ENCODE results near the gene KIAA1328.
"Not testable (repeated sequence)": the region's sequence is repeated elsewhere in the genome, so short reads cannot be mapped to it uniquely, and the experiment has no call there.

KIAA1328 gene

DNA sequence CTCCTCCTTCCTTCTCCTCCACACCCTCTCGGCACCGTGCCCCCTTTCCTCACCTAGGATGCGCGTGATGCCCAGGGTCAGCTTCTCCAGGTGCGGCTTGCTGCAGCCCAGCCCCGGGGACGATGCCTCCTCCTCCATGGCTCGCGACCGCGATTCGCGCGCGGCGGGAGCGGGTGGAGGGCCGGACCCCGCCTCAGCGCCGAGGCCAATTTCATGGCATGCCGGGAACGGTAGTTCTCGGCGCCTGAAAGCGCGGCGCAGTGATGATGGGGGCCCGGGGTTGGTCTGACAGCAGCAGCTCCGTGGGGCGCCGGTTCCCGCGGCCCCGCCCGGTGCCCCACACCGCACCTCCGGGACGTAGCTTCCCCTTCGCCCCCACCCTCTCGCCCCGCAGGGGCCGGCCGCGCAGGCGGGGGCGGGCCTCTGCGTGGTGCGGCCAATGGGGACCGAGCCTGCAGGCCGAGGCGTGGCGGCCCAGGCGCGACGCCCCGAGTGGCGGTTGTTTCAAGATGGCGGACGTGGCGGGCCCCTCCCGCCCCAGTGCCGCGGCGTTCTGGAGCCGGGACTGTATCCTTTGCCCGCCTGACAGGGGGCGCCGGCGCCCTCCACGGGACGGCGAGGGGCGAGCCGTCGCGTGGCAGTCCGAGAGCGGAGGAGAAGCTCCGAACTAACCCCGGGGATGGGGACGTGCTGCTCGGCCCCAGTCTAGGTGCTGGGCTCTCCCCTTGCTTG is at the start of gene KIAA1328, which contains the start of gene TPGS2:
KIAA1328 (plus strand) TSS at position 498 of the 732 bp plus-strand sequence; CDS start at position 510, 12 bp downstream.
TPGS2 (minus strand) TSS at position 373 of the 732 bp plus-strand sequence; CDS start at position 138, 235 bp downstream.
- peak; percentile 77 for DNase-seq (ENCODE audit: low read depth)

DNA sequence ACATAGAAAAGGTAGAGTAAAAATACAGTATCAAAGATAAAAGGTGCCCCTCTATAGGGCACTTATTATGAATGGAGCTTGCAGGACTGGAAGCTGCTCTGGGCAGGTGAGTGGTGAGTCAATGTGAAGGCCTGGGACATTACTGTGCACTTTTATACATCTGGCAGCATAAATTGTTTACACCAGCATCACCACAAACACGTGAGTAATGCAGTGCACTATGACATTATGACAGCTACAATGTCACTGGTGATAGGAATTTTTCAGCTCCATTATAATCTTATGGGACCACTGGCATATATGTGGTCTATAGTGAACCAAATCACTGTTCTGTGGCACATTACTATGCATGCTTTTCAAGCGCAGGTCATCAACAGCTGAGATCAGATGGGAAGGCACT is 48.2 kb upstream of the KIAA1328 start:
- no peak for DNase-seq (ENCODE audit: low read depth)

DNA sequence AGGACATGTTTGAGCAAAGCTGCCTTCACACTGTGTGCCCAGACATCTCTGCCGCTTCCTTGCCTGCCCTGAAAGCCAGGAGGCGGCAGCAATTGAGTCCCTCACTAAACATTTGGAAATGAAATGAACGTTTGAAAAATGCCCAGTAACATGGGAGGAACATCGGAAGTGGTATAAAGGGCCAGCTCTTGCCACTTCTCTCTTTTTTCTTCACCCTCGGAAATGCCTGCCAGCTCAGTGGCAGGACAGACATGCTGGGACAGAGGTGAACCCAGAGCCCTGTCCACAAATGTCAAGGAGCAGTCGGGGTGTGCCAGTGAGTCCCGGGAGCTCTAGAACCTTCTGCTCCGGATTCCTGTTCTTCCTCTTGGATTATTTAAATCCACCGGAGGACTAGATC is 46.2 kb upstream of the KIAA1328 start:
- DNase-seq (ENCODE audit: low read depth), result no peak

DNA sequence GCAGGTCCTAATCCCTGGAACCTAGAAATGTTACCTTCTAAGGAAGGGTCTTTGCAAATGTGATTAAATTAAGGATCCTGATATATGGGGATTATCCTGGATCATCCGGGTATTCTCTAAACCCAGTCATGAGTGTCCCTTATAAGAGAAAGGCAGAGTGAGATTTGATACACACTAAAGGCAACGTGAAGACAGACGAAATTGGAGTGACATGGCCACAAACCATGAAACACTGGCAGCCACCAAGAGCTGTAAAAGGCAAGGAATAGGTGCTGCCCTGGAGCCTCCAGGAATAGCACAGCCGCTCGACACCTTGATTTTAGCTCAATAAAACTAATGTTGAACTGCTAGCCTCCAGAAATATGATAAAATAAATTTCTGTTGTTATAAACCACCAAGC is 45.1 kb upstream of the KIAA1328 start:
- DNase-seq (ENCODE audit: low read depth), result no peak

DNA sequence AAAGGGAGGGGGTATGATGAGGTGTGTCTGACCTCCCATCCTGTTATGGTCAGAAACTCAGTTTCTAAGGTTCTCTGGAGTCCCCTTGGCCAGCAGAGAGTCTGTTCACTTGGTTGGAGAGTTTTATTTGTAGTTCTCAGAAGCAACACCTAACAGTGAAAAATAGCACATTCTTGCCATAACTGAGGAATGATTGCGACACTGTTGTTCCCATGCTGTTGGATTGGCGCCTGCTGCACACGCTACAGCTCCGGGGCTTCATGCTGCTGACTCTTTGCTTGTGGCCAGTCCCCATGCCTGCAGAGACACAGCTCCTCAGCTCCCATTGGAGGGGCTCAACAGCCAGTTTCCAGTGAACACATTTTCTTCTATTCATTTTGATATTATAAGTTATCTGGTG is 42.2 kb upstream of the KIAA1328 start:
- DNase-seq (ENCODE audit: low read depth), result peak; percentile 28

DNA sequence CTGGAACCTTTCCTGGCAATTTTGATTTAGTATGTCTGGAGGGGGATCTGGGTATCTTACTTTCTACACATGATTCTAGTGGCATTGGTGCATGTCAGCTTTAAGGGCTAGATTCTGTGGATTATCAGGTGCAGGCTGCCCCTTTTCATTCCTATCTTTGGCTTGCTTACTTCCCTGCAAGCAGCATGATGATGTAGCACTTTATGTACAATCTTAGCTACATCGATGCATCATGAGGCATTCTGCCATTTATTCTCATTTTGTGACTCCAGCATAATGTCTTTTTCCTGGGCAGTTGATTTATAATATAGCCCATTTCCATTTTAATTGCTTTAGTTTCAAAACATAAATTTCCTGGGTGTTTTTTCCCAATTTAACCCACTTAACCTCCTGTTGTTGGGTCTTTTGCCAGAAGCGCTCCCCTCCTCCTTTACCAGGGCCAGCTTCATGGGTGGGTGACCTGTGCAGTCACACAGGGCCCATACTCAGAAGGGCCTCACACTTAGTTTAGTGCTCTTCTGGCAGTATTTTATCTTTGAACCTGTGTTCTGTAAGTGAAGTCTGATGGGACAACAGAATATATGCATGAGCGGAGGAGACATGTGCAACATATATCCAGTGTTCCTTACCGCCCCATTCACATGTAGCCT is 36.2 kb upstream of the KIAA1328 start:
- DNase-seq (ENCODE audit: low read depth), result no peak

DNA sequence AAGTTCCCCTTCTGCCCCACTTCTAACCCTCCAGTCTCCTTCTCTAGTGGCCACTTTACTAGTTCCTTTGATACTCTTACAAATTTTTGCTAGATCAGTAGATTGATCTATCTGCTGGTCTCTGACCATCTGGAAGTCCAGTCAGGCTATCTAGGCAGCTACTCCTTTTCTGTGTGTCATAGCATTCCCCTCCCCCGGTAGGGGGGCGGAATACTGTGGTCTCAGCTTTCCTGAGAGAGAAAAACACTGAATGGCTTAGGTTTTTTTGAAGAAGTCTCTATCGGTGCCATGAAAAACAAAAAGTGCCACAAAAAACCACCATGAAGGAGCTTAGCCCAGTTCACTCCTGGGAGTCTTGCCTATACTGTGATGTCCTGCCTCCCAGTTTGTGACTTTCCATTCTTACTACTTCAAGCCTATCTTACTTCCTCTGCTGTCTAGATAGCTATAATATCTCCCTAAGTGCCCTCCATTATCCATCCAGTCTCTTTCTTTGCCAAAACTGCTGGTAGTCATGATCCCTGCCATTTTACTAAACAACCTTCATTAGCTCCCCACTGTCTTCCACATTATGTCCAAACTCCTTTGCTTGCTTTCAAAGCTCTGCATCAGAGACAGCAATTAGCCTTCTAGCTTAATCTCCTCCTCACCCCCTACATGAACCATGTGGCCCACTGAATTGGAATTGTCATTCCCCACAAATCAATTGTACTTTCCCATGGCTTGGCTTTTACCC is 30.0 kb upstream of the KIAA1328 start:
- DNase-seq (ENCODE audit: low read depth), result no peak

DNA sequence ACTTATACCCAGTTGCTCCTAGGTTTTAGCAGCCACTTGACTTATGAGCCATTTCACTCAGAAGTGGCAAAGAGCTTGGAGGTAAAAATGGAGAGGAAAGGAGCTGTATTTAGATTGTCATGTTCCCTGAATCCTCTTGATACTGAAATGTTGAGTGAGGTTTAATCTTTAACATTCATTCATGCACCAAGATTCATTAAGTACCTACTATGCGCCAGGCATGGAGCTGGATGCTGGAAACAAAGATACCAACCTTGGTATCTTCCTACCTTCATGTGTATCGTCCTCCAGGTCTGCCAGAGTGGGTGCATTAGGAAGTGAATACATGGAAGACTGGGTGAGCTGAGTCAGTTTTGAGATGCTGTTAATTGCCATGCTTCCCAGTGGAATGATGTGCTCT is 23.8 kb upstream of the KIAA1328 start:
- no peak for DNase-seq (ENCODE audit: low read depth)

DNA sequence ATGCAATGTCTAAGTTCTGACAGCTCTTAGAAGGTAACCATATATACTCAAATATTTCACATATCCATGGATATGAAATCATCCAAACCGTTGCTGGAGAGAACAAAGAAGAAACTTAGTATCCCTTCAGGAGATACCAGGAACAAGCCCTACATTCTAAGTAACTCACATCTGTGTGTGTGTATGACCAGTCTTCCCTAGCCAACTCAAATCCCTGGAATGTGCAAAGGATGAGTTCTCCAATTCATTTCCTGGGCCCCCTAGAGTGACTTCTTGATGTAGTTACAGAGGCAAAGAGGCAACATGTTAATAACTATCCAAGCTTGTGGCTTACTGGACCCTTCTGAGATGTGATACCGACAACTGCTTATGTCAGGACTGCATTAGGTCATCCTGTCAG is 20.2 kb upstream of the KIAA1328 start:
- no peak for DNase-seq (ENCODE audit: low read depth)

DNA sequence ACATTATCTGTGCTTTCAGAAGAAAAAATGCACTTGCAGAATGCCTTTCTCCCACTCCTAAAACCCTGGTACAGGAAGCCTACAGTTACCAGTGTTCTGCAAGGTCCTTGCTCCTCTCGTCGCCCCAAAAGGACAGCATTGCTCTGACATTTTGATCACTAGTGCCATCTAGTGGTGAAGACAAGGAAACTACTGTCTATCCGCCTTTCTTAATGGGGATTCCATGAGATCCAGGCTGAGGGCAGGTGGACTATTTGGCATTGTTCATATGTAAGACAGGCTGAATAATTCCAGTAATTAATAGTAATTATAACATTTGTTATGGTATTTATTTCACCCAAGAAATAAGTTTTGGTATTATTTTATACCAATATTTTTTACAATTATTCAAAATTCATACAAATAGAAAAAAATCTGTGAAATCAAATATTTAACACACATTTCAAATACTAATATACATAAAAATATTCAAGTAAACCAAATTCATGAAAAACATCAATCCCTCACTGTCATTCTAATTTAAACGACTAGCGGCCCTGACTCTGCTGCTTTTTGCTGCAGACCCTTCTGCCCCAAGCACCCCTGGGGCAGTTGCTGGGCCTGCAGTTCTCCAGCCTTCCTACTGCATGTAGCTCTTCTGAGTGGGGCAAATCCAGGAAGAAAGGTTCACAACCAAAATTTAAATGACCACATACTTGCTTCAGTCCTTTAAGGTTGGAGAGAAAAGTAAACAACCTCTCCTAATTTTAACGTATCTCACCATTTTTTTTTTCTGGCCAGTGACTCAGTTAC is 19.1 kb upstream of the KIAA1328 start:
- peak; percentile 49 for DNase-seq (ENCODE audit: low read depth)

DNA sequence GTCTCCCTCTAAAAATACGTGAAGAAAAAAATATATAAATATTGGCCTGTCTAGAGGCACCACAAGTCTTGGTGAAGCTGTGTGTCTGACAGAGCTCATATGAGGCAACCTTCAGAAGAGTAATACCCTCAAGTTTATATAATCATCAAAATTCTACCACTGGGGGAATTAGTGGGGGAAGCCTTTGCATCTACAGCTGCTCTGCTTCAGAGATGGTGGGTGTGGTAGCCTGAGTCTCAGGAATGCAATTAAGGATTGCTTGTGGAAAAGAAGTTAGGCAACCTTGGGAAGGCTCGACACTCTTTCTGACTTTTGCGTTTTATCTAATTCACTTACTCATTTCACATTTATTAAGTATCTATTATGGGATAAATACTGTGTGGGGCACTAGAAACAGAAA is 17.5 kb upstream of the KIAA1328 start:
- DNase-seq (ENCODE audit: low read depth), result no peak

DNA sequence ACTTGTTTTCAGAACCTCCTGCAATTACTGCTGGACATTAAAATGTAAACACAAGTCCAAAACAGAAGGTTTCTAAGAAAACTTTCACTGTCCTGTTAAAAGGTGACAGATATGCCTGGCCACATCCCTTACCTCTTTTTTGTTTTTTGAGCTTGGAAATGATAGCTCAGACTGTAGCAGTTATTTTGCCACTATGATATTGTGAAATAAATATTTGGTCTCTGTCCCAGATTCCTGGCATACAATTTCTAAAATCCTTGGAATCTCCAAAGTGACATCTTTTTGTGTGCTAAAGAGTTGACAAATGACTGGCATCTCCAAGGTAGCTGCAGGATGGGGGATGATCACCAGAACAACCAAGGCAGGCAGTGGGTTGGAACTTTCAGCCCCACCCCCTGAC is 17.0 kb upstream of the KIAA1328 start:
- no peak for DNase-seq (ENCODE audit: low read depth)

DNA sequence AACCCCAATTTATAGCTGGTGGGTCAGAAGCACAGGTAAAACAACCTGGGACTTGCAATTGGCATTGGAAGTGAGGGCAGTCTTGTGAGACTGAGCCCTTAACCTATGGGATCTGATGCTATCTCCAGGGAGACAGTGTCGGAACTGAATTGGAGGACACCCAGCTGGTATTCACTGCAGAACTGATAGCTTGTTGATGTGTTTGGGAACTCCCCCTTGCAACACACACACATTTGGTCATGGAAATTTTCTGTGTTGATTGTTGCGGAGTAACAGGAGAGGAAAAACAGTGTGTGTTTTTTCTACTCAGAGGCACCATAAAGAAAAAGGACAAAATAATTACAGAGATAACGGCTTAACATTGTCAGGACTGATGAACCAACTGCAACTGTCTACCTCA is 16.2 kb upstream of the KIAA1328 start:
- no peak for DNase-seq (ENCODE audit: low read depth)

DNA sequence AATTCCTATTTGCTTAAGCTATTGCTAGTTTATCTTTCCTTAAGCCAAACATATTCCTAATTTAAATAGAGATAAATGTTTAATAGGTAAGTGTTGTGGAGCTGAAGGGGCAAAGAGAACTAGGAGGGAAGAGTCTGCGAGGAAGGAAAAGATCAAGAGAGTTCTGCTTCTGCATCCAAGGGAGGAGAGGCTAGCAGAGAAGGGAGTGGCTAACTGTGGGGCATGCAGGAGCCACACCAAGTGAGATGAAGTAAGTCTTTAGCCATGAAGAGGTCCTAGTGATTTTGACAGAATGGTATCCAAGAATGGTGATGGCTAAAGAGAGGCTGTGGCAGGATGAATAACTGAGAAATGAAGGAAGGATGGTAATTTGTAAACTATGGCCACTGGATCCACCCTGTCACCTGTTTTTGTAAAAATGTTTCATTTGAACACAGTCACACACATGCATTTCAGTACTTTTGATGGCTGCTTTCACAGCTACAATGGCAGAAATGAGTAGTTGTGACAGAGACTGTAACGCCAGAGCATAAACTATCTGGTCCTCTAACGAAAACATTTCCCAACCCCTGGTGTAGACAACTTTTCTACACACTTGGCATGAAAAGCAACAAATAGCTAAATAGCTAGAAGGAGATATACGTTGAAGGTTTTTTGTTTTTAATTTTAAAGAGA is 15.7 kb upstream of the KIAA1328 start:
- DNase-seq (ENCODE audit: low read depth), result no peak

DNA sequence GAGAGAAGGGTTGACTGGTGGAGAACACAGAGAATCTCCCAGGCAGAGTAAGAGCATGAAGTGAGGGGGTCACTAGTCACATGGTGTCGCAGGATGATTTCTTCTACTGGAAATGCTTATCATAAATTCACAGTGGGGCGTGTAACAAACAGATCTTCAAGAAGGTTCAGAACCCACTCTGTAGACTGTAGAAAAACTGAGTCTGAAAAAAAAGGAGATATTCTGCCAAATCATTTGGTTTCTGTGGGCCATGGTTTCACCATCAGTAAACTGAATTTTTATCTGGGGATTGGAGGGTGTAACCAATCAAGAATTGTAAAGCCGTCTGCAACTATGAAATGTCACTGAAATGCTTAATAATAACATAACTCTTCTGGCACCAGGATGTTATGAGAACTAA is 15.1 kb upstream of the KIAA1328 start:
- no peak for DNase-seq (ENCODE audit: low read depth)

DNA sequence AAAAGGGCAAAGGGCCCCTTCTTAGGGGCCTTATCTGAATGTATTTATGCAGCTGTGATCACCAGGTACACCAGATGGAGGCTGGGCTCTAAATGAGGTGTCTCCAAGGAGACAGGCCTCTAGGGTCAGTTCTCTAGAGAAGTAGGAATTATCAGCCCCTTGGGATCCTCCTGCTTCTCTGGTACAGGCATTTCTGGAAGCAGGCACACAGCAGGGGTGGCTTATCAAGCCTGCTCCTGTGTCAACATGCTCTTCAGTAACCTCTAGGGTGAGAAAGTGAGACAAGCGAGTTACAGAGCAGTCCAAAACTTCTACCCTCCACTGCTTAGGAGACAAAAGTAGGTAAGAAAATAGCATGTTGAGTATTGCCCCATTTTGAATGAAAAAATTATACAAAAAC is 13.9 kb upstream of the KIAA1328 start:
- no peak for DNase-seq (ENCODE audit: low read depth)

DNA sequence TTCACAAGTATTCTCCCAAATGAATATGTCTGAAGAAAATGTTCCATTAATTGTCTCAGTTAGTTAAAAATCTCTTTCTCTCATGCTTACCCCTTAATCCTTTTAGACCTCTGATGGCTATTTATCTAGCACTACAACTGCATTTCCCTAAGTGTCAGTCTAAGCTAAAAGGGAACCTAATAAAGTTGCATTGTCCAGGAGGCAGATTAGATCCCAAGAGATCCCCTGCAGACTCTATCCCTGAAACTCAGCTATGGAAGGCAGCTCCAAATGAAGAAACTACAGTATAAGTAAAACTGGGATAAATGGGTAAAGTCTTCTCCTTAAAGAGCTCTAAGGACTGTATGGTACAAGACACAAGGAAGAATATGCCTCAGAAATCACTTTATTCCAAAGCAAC is 12.8 kb upstream of the KIAA1328 start:
- DNase-seq (ENCODE audit: low read depth), result not testable (repeated sequence)

DNA sequence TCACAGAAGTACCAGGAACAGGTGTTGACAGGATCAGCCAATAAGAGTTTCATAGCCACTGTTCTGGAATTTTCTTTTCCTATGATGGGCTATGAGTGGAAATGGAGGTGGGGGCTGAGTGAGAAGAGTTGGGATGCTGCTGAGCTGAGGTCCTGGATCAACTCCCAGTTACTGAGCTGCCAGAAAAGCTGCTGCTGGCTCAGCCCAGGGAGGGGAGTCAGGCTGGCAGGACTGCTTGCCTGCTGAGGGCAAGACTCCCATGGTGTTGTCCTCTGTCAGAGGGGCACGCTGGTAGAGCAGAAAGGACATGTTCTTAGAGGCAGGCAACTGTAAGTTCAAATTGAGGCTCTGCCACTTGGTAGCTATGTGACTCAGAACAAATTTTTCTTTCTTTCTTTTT is 11.9 kb upstream of the KIAA1328 start:
- no peak for DNase-seq (ENCODE audit: low read depth)

DNA sequence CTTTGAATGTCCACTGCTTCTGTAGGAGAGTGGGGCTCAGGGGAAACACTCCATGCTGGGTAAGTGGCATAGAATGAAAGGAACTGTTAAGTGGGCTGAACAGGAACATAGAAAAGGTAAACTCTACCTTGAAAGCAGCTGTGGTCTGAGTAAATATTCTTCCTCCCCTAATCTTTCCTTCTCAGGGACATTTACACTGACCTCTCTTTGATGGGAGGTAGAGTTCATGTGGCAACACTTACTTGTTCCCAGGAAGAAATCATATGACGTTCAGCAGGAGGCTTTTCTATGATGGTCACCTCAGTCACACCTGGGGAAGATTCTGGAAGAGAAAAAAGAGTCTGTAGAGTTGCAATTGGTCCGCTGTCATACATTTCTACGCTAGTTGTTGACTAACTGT is 10.3 kb upstream of the KIAA1328 start:
- no peak for DNase-seq (ENCODE audit: low read depth)

DNA sequence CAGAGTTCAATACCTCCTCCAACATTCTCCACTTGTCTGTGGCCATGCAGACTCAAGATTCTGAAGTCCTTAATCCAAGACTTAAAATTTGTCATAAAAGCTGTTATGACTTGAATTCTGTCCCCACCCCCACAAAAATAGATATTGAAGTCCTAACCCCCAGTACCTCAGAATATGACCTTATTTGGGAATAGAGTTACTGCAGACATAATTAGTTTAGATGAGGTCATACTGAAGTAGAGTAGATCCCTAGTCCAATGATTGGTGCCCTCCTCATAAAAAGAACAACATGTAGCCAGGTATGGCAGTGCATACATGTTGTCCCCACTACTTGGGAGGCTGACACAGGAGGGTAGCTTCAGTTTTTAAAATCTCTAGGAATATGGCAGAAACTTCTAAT is 9.3 kb upstream of the KIAA1328 start:
- DNase-seq (ENCODE audit: low read depth), result no peak

DNA sequence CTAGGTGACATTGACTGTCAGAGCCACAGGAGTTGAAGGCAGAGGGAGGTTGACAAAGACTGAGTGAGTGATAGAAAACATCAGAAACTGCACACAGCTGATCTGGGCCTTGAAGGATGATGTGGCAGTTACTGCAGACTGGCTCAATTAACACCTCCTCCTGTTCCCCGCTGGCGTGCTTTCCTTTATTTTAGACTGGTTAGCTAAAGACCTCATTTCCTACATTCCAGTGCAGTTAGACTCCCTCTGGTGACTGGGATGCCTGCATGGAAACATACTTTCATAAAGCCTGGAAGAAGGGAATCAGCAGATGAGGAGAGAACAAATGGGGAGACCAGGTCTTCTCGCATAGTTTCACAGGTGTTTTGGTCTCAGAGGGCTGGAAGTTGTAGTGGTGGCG is 7.2 kb upstream of the KIAA1328 start:
- DNase-seq (ENCODE audit: low read depth), result no peak

DNA sequence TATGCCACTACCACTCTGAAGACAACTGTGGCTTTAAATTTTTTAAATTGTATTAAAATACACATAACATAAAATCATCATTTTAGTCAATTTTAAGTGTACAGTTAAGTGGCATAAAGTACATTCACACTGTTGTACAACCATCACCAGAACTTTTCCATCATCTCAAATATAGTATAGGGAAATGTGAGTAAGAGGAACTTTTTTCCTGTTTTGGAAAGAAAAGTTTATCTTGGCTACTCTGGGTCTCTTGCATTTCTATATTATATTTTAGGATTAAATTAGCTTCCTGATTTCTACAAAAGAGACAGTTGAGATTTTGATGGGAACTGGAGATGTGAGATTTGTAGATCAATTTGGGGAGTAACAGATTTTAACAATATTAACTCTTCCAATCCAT is 3.4 kb upstream of the KIAA1328 start:
- no peak for DNase-seq (ENCODE audit: low read depth)
